A549 treated with Hydrocortisone at 1 μM for 4 hours (cell line): ENCODE data around the gene XBP1. TPM values are rescaled to one million over a fixed set of nuclear protein-coding genes. Genes with fewer than 3 reads are reported as not detected.

Experiments
- total RNA-seq: library from RNA; stranded (reverse); fragments of 200-300 nt; extraction: Qiagen RNA extraction; gene quantifications from 5 replicates; pipeline ENCODE4 v1.2.3, GENCODE V29; 2022

The XBP1 gene
- total RNA-seq = 52.0 to 61.0 TPM (median 54.8 TPM) in 5 replicates

DNA sequence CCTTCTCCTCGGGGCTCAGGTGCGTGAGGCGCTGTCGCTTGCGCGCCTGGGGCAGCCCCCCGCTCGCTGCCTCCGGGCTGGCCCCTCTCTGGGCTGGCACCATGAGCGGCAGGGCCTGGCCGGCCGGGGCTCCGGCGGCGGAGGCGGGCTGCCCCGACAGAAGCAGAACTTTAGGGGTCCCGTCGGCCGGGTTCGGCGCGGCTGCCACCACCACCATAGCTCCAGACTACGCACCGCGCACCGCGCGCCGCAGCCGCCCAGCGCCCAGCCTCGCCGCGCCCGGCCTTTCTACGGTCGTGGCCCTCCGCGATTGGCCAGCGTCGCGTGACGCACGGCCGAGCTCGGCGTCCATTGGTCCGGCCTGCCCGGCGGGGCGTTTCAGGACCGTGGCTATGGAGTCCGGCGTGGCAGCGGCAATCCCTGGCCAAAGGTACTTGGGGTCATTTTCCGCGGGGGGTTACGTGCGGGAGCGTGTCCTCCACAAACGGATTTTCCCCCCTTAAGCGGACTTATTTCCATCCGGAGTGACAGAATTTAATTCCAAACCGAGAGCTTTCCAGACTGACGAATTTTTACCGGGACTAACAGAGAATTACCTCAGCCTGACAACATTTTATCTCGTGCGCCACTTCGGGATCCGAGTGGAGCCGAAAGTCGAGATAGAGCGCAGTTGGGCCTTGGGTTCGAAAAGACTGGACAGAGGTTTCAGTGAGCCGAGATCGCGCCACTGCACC is at the start of gene XBP1:
Gene XBP1 (minus strand): TSS at position 262 of the 734 bp plus-strand sequence.

DNA sequence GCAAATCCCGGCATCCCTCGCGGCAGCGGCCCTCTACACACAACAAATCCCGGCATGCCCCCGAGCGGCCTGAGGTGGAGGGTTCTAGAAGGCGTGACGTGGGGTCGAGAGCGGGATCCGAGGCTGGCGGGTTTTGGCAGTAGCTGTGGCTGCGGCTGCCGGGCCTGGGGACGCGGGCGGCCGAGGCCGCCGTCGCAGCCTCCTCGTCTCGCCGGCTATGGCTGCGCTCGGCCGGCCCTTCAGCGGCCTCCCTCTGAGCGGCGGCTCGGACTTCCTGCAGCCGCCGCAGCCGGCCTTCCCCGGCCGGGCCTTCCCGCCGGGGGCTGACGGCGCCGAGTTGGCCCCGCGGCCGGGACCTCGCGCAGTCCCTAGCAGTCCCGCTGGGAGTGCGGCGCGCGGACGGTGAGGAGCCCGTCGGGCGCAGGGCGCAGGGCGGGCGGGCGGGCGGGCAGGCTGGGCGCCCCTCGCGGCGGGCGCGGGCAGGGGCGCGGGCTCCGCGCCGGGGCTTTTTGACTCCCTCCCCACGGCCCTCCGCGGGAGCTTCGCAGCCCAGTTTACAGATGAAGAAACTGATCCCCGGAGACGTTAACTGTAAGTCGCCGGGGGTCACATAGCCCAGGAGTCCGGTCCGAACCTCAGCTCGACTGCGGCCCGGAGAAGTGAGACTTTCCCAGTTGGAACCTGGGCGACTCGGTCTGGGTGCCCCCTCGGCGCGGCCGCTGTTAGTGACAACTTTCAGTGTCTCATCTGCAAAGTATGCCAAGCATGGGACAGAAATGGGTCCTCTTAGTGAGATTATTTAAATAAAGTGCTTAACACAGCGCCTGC is 27.5 kb downstream of the XBP1 start, which contains the start of gene CCDC117:
Gene CCDC117 (plus strand): TSS at position 63 of the 828 bp plus-strand sequence. CDS start 155 bp downstream, at position 218.

Other genes starting within 250 kb of the XBP1 start
- 2.1 to 3.7 TPM (median 3.2 TPM) in 5 replicates for gene TTC28, start 120.7 kb downstream of the XBP1 start, total RNA-seq
- gene CHEK2, start 58.7 kb downstream of the XBP1 start, total RNA-seq = 8.9 to 11.7 TPM (median 11.0 TPM) in 5 replicates
- gene HSCB, start 58.5 kb downstream of the XBP1 start, total RNA-seq = 9.9 to 15.0 TPM (median 12.5 TPM) in 5 replicates
- 8.2 to 12.9 TPM (median 10.0 TPM) in 5 replicates for gene CCDC117, start 27.9 kb downstream of the XBP1 start, total RNA-seq
- 5.4 to 8.6 TPM (median 7.6 TPM) in 5 replicates for gene ZNRF3, start 83.0 kb upstream of the XBP1 start, total RNA-seq